GM12875 (cell line): ENCODE results near the gene STXBP3.

Source experiments
- H3K4me3 ChIP-seq: one replicate; pipeline ENCODE4 v1.5.1; 2011; ENCODE audit warnings: low read depth, low read length, control low read depth
- TF ChIP-seq, protein P1 (sequence below): IDR thresholded peaks from 2 replicates; pipeline ENCODE4 v1.5.1; 2011; ENCODE audit warnings: low read depth, mild to moderate bottlenecking, control low read depth, inconsistent platforms, low read length, moderate library complexity, borderline replicate concordance; ENCODE audit not compliant: insufficient read depth

Gene STXBP3

DNA sequence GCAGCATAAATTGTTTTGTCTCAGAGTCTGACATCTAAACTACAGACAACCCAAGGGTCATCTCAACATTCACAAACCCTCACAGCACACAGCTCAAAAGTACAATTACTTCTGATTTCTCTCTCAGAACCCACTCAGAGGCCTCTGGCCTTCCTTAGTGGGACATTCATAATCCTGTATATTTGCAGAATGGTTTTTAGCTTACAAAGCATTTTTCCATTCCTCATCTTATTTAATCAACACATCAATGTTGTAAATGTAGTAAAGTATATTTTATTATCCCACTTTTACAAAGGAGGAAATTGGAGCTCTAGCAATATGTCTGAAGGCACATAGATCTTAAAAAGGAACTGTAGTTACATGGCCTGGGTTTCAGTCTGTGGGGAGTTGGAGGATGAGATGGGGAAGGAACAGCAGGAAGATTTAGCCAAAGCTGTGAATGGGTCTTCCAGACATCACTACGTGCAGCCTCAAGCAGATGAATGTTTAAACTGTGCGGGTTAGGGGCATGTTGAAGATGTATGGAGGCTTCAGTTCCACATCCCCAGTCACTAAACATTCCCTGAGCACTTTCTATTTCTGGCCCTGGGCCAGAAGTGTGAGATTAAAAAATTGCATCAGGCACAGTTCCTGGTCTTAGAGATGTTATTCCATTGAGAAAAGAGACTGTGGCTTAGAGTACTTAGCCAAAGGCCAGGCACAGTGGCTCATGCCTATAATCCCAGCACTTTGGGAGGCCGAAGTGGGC lies 97.1 kb downstream of the STXBP3 start:
- no peak overlapping the region for H3K4me3 ChIP-seq
- TF ChIP-seq, protein P1, sequence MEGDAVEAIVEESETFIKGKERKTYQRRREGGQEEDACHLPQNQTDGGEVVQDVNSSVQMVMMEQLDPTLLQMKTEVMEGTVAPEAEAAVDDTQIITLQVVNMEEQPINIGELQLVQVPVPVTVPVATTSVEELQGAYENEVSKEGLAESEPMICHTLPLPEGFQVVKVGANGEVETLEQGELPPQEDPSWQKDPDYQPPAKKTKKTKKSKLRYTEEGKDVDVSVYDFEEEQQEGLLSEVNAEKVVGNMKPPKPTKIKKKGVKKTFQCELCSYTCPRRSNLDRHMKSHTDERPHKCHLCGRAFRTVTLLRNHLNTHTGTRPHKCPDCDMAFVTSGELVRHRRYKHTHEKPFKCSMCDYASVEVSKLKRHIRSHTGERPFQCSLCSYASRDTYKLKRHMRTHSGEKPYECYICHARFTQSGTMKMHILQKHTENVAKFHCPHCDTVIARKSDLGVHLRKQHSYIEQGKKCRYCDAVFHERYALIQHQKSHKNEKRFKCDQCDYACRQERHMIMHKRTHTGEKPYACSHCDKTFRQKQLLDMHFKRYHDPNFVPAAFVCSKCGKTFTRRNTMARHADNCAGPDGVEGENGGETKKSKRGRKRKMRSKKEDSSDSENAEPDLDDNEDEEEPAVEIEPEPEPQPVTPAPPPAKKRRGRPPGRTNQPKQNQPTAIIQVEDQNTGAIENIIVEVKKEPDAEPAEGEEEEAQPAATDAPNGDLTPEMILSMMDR: no peak

GRCh38 chr1:108845446-108845845 lies 99.0 kb downstream of the STXBP3 start:
- TF ChIP-seq, protein P1: no peak
- H3K4me3 ChIP-seq: no peak overlapping the region

- no peak overlapping the region for H3K4me3 ChIP-seq
- TF ChIP-seq, protein P1: no peak
Observed at GRCh38 chr1:108845991-108846390, 99.5 kb downstream of the STXBP3 start.

DNA sequence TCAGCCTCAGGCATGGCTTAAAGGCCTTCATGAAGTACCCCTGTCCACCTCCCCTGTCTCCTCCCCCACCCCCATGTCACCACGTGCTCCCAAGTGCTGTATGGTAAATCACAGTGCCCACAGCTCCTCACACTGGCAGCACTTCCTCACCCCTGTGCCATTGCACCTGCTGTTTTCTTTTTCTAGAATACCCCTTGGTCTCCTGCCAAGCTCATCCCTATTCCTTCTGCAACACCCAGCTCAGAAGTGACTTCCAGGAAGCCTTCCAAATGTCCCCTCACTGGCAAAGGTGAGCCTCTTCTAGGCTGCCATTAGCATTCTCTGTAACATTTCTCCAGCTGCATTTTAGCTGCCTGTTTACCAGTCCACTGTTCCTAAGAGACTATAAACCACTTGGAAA lies 101.0 kb downstream of the STXBP3 start:
- TF ChIP-seq, protein P1: no peak
- H3K4me3 ChIP-seq: no peak overlapping the region

- TF ChIP-seq, protein P1: no peak
Observed at GRCh38 chr1:108848806-108849205, 102.3 kb downstream of the STXBP3 start.

DNA sequence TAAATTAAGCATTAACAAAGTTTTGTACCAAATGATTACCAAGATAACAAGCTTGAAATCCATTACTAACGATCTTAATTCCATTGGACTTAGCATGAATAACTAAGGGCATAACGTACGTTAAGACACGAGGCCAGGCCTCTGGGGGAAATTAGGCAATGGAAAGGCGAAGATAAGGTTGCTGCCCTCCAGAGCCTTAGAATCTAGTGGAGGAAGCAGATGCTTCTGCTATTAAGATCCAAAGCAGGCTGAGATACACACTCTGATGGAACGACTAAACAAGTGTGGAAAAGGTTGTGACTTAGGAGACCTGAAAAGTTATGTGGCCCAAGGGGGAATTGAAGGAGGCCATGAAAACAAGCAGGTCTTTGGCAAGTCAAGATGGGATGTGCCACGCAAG lies 104.5 kb downstream of the STXBP3 start:
- no peak overlapping the region for H3K4me3 ChIP-seq
- TF ChIP-seq, protein P1: no peak

More at GRCh38 chr1:108848806-108849205, 102.3 kb downstream of the STXBP3 start:
- H3K4me3 ChIP-seq: no peak overlapping the region

DNA sequence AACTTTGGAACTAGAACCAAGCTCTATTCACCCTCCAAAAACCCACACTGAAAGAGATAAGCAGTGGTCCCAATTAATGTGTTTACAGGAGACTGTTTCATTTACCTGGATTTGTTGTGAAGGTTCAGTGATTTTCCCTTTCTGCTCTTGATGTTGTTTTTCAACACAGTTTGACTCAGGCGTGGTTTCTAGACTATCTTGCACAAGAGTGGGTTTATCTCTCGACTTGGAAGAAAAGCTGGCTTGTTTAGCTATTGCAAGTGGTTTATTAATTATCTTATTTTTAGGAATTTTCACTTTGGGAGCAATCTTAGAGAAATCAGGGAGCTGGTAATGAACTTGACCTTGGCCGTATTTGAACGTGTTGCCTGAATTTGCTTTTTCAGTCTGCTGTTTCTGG lies 105.1 kb downstream of the STXBP3 start:
- no peak overlapping the region for H3K4me3 ChIP-seq
- TF ChIP-seq, protein P1: no peak
